Measurements from ENCODE around the gene LRCH2. TPM values are rescaled to one million over a fixed set of nuclear protein-coding genes. Genes with fewer than 3 reads are reported as not detected.

Gene LRCH2
- total RNA-seq, 6 donors from 2014 or later: 2.9 to 9.7 (median 3.5) TPM

GRCh38 chrX:115255003-115255402 lies 21.1 kb upstream of the LRCH2 start:
- Histone ChIP-seq H3K4me1 (no peaks in the 10 kb centered on the region), H3K9me3 (no peaks in the 10 kb centered on the region), H3K4me3 (no peak overlapping the region), H3K36me3 (no peaks in the 10 kb centered on the region), H3K27me3 (no peaks in the 10 kb centered on the region), H3K27ac (no peak overlapping the region)
- TF ChIP-seq EP300 (IDR thresholded peaks at IDR 0.05): no peak
- no peak for TF ChIP-seq CTCF (IDR thresholded peaks at IDR 0.05)
- TF ChIP-seq POLR2A (IDR thresholded peaks at IDR 0.05): no peak
- TF ChIP-seq POLR2AphosphoS5 (IDR thresholded peaks at IDR 0.05): no peak
- DNase-seq (no peak), ATAC-seq (ENCODE audit: low FRiP score in 2 of 2) (no peak)
- 75 to 86% methylated on average over 2 of the region's 2 CpGs for WGBS, 2 donors

GRCh38 chrX:115251458-115252233 lies 17.8 kb upstream of the LRCH2 start:
- Histone ChIP-seq H3K27me3 (no peaks in the 10 kb centered on the region), H3K27ac (no peak overlapping the region), H3K9me3 (no peaks in the 10 kb centered on the region), H3K36me3 (no peaks in the 10 kb centered on the region), H3K4me3 (no peak overlapping the region), H3K4me1 (no peaks in the 10 kb centered on the region)
- no peak for DNase-seq
- no peak for TF ChIP-seq EP300 (IDR thresholded peaks at IDR 0.05)
- no peak for TF ChIP-seq CTCF (IDR thresholded peaks at IDR 0.05)
- TF ChIP-seq POLR2A (IDR thresholded peaks at IDR 0.05): no peak
- no peak for TF ChIP-seq POLR2AphosphoS5 (IDR thresholded peaks at IDR 0.05)
- 68 to 85% methylated on average over 2 of the region's 2 CpGs for WGBS, 2 donors
- no peak for ATAC-seq (ENCODE audit: low FRiP score in 2 of 2)

GRCh38 chrX:115237056-115237455 lies 3.2 kb upstream of the LRCH2 start:
- DNase-seq (no peak), ATAC-seq (ENCODE audit: low FRiP score in 2 of 2) (no peak)
- no peak for TF ChIP-seq CTCF (IDR thresholded peaks at IDR 0.05)
- no peak for TF ChIP-seq POLR2A (IDR thresholded peaks at IDR 0.05)
- no peak for TF ChIP-seq POLR2AphosphoS5 (IDR thresholded peaks at IDR 0.05)
- no peak for TF ChIP-seq EP300 (IDR thresholded peaks at IDR 0.05)
- 33 to 70% methylated on average over 1 of the region's 1 CpG for WGBS, 2 donors
- Histone ChIP-seq H3K36me3 (no peaks in the 10 kb centered on the region), H3K4me3 (no peak overlapping the region), H3K9me3 (no peaks in the 10 kb centered on the region), H3K27ac (no peak overlapping the region), H3K27me3 (peaks cover 0 to 10% (median 0%) of the 10 kb centered on the region in 4 donors), H3K4me1 (no peaks in the 10 kb centered on the region)

GRCh38 chrX:115236560-115236959 lies 2.7 kb upstream of the LRCH2 start:
- DNase-seq (no peak), ATAC-seq (ENCODE audit: low FRiP score in 2 of 2) (no peak)
- no peaks in the 10 kb centered on the region for H3K36me3 ChIP-seq
- no peak overlapping the region for H3K27ac ChIP-seq
- TF ChIP-seq POLR2A (IDR thresholded peaks at IDR 0.05) (no peak), POLR2AphosphoS5 (IDR thresholded peaks at IDR 0.05) (no peak), CTCF (IDR thresholded peaks at IDR 0.05) (no peak), EP300 (IDR thresholded peaks at IDR 0.05) (no peak)
- peaks cover 0 to 10% (median 0%) of the 10 kb centered on the region in 4 donors for H3K27me3 ChIP-seq
- no peak overlapping the region for H3K4me3 ChIP-seq
- H3K9me3 ChIP-seq: no peaks in the 10 kb centered on the region
- no peaks in the 10 kb centered on the region for H3K4me1 ChIP-seq

GRCh38 chrX:115234461-115234860 lies 565 bp upstream of the LRCH2 start:
- TF ChIP-seq POLR2AphosphoS5 (IDR thresholded peaks at IDR 0.05) (no peak), CTCF (IDR thresholded peaks at IDR 0.05) (no peak), POLR2A (IDR thresholded peaks at IDR 0.05) (no peak), EP300 (IDR thresholded peaks at IDR 0.05) (no peak)
- 10 to 23% methylated on average over 3 of the region's 3 CpGs for WGBS, 2 donors
- H3K27me3 ChIP-seq: peaks cover 0 to 10% (median 0%) of the 10 kb centered on the region in 4 donors

More at GRCh38 chrX:115234461-115234860, 565 bp upstream of the LRCH2 start:
- Histone ChIP-seq H3K36me3 (no peaks in the 10 kb centered on the region), H3K9me3 (no peaks in the 10 kb centered on the region), H3K4me3 (peak overlapping the region in 3 of 4 donors; percentile 49 to 57 (median 57)), H3K27ac (no peak overlapping the region), H3K4me1 (no peaks in the 10 kb centered on the region)
- ATAC-seq (ENCODE audit: low FRiP score in 2 of 2): no peak
- no peak for DNase-seq
